Prostate gland (tissue), 2 donors: ENCODE measurements around the gene DMBX1. TPM values are rescaled to one million over a fixed set of nuclear protein-coding genes. Genes with fewer than 3 reads are reported as not detected.

ENCODE experiments used
- DNase-seq: peaks from one replicate; pipeline ENCODE4 v3.0.0-alpha.2; 2019; ENCODE audit warnings: low spot score
- H3K27ac ChIP-seq, 2 donors: fragments of 200-600 bp; sonication (generic); 2 replicates each; pipeline ENCODE4 v1.5.1; 2017 to 2019
- H3K27me3 ChIP-seq: fragments of 200-600 bp; sonication (generic); replicated peaks from 2 replicates; pipeline ENCODE4 v1.5.1; 2019; ENCODE audit not compliant: insufficient read depth
- H3K36me3 ChIP-seq, 2 donors: fragments of 200-600 bp; sonication (generic); 1 replicate in 1 of 2; 2 replicates in 1 of 2; pipeline versions ENCODE4 v1.5.1 to v1.8.1; 2017 to 2019
- H3K4me1 ChIP-seq: fragments of 200-600 bp; sonication (generic); replicated peaks from 2 replicates; pipeline ENCODE4 v1.5.1; 2019
- H3K4me3 ChIP-seq, 2 donors: fragments of 200-600 bp; sonication (generic); 2 replicates each; pipeline ENCODE4 v1.5.1; 2017 to 2019
- H3K9me3 ChIP-seq: fragments of 200-600 bp; sonication (generic); 2 replicates; pipeline ENCODE4 v1.5.1; 2017
- CTCF ChIP-seq, 4 experiments: fragments of 200-600 bp in 2 of 4; fragments of 450-650 bp in 2 of 4; sonication (generic) in 2 of 4; IDR thresholded peaks; 1 replicate in 3 of 4; 2 replicates in 1 of 4; pipeline ENCODE4 v1.5.1; 2016 to 2019; ENCODE audit warnings: antibody characterized with exemption in 4 of 4, mild to moderate bottlenecking in 2 of 4, moderate library complexity in 2 of 4
- POLR2A ChIP-seq: fragments of 450-650 bp; IDR thresholded peaks from one replicate; pipeline ENCODE4 v1.6.1; 2016; ENCODE audit warnings: antibody characterized with exemption, mild to moderate bottlenecking
- POLR2AphosphoS5 ChIP-seq: sonication (generic); formaldehyde crosslinking; IDR thresholded peaks from one replicate; pipeline ENCODE4 v1.6.1; 2017; ENCODE audit warnings: antibody characterized with exemption
- WGBS: methylation state at CpG from one replicate; pipeline ENCODE4 v1.1.5; 2018; 5-methylcytosine and 5-hydroxymethylcytosine counted together
- intact Hi-C: fragments of 100-400 bp; cut with DNase I; formaldehyde crosslinking; loops from one replicate; pipeline ENCODE4 v1.14.2; 2022
- total RNA-seq, 2 donors: library from RNA; depleted of rRNA; stranded (reverse); fragments of >200 nt; gene quantifications; one replicate each; pipeline ENCODE4 v1.1.0, GENCODE V29; 2016

The DMBX1 gene
- total RNA-seq, 2 donors from 2014 or later: not detected

GRCh38 chr1:46522969-46523320 lies 33.3 kb downstream of the DMBX1 start:
- no peak overlapping the region for H3K27ac ChIP-seq
- 52% methylated on average over 12 of the region's 13 CpGs for WGBS
- H3K4me3 ChIP-seq: no peak overlapping the region
- TF ChIP-seq CTCF (IDR thresholded peaks at IDR 0.05): no peak
- no peak for TF ChIP-seq POLR2AphosphoS5
- no peak for TF ChIP-seq POLR2A
- no peaks in the 10 kb centered on the region for H3K36me3 ChIP-seq
- H3K4me1 ChIP-seq: no peaks in the 10 kb centered on the region
- H3K27me3 ChIP-seq: no peaks in the 10 kb centered on the region
- intact Hi-C loops: no loop called here
- no peak for DNase-seq
- no peaks in the 10 kb centered on the region for H3K9me3 ChIP-seq

- intact Hi-C loops: no loop called here
Observed at GRCh38 chr1:46523496-46524353, 34.1 kb downstream of the DMBX1 start.

GRCh38 chr1:46524843-46525242 lies 35.2 kb downstream of the DMBX1 start:
- Histone ChIP-seq H3K27ac (no peak overlapping the region), H3K4me3 (no peak overlapping the region), H3K9me3 (no peaks in the 10 kb centered on the region), H3K36me3 (no peaks in the 10 kb centered on the region), H3K4me1 (no peaks in the 10 kb centered on the region), H3K27me3 (no peaks in the 10 kb centered on the region)
- DNase-seq: no peak
- TF ChIP-seq POLR2AphosphoS5 (no peak), POLR2A (no peak), CTCF (IDR thresholded peaks at IDR 0.05) (no peak)
- intact Hi-C loops: loop anchor here (5.0 kb wide), 2 partner anchors 43 to 78 kb away; no protein-coding TSS in a partner anchor
- WGBS: 84% methylated on average over 5 of the region's 5 CpGs

More at GRCh38 chr1:46523496-46524353, 34.1 kb downstream of the DMBX1 start:
- WGBS: 70% methylated on average over 11 of the region's 11 CpGs
- Histone ChIP-seq H3K36me3 (no peaks in the 10 kb centered on the region), H3K4me1 (no peaks in the 10 kb centered on the region), H3K9me3 (no peaks in the 10 kb centered on the region), H3K4me3 (no peak overlapping the region), H3K27ac (no peak overlapping the region), H3K27me3 (no peaks in the 10 kb centered on the region)
- TF ChIP-seq POLR2AphosphoS5: no peak
- TF ChIP-seq CTCF (IDR thresholded peaks at IDR 0.05): no peak
- no peak for TF ChIP-seq POLR2A
- DNase-seq: no peak

GRCh38 chr1:46525253-46525983 lies 35.8 kb downstream of the DMBX1 start:
- H3K4me1 ChIP-seq: no peaks in the 10 kb centered on the region
- no peaks in the 10 kb centered on the region for H3K9me3 ChIP-seq
- DNase-seq: no peak
- 62% methylated on average over 13 of the region's 13 CpGs for WGBS
- H3K27me3 ChIP-seq: no peaks in the 10 kb centered on the region
- H3K4me3 ChIP-seq: no peak overlapping the region
- H3K36me3 ChIP-seq: no peaks in the 10 kb centered on the region
- TF ChIP-seq CTCF (IDR thresholded peaks at IDR 0.05): no peak
- TF ChIP-seq POLR2AphosphoS5: no peak
- no peak for TF ChIP-seq POLR2A
- intact Hi-C loops: loop anchor here (5.0 kb wide), 2 partner anchors 43 to 78 kb away; no protein-coding TSS in a partner anchor
- H3K27ac ChIP-seq: no peak overlapping the region
